K562 (cell line): ENCODE data around the gene IQCM. TPM values are rescaled to one million over a fixed set of nuclear protein-coding genes. Genes with fewer than 3 reads are reported as not detected.

Experiments
- ATAC-seq: fragments of 200-7000 bp; cut with Tn5 transposase; 3 replicates; pipeline ENCODE4 v1.9.1; 2020; ENCODE audit warnings: moderate library complexity
- BruUV-seq: library from RNA; stranded (reverse); fragments of 400-500 nt; replicated peaks from 2 replicates; lab custom pipeline; 2021; lab: Mats Ljungman, UMichigan
- CTCF ChIA-PET: fragments of 300-600 bp; formaldehyde crosslinking; extraction: SDS; loops from one replicate; lab custom pipeline; 2021; ENCODE audit warnings: low intra/inter-chr PET ratio; lab: Yijun Ruan, JAX
- POLR2A ChIA-PET: fragments of 300-600, 350-650 bp; sonication (Branson Sonifier 250); formaldehyde crosslinking; extraction: SDS; loops from one replicate; lab custom pipeline; 2021; ENCODE audit warnings: antibody characterized with exemption, inconsistent platforms; lab: Yijun Ruan, JAX
- DNase-seq, 4 experiments: peaks; one replicate each; pipeline versions ENCODE4 v3.0.0 to v3.0.0-alpha.2; 2011 to 2018; ENCODE audit warnings: low spot score in 3 of 4, mixed read lengths in 3 of 4; ENCODE audit errors: extremely low read depth in 1 of 4
- FAIRE-seq: peaks from 2 replicates; lab custom pipeline; 2011; peaks lifted over from hg19 to GRCh38; lab: Jason Lieb, UNC
- H2AFZ ChIP-seq: 2 replicates; pipeline ENCODE4 v1.6.0; 2011; ENCODE audit warnings: low read depth, low read length, control low read depth, inconsistent platforms
- H3K27ac ChIP-seq: fragments of 200-600 bp; 3 replicates; pipeline ENCODE4 v1.8.0; 2011; ENCODE audit warnings: low read depth, mild to moderate bottlenecking, control low read depth, inconsistent platforms, low read length, moderate library complexity, mixed read lengths; ENCODE audit errors: extremely low read depth
- H3K27me3 ChIP-seq, 2 experiments: fragments of 300-600 bp in 1 of 2; 2 replicates in 1 of 2; 3 replicates in 1 of 2; pipeline versions ENCODE4 v1.6.0 to v1.8.0; 2011; ENCODE audit warnings: inconsistent platforms in 2 of 2, low read length in 2 of 2, mild to moderate bottlenecking in 1 of 2, mixed read lengths in 1 of 2, moderate library complexity in 1 of 2; ENCODE audit not compliant: control insufficient read depth in 2 of 2, insufficient read depth in 2 of 2
- H3K36me3 ChIP-seq: fragments of 300-600 bp; 3 replicates; pipeline ENCODE4 v1.8.0; 2011; ENCODE audit warnings: mild to moderate bottlenecking, low read length, inconsistent platforms; ENCODE audit not compliant: control insufficient read depth, insufficient read depth
- H3K4me1 ChIP-seq, 2 experiments: fragments of 200-600 bp in 1 of 2; replicated peaks in 1 of 2; 2 replicates in 1 of 2; 3 replicates in 1 of 2; pipeline versions ENCODE4 v1.5.1 to v1.8.0; 2011; ENCODE audit warnings: inconsistent platforms in 2 of 2, low read length in 2 of 2, mild to moderate bottlenecking in 1 of 2, mixed read lengths in 1 of 2, moderate library complexity in 1 of 2; ENCODE audit not compliant: control insufficient read depth in 2 of 2, insufficient read depth in 2 of 2
- H3K4me2 ChIP-seq: 2 replicates; pipeline ENCODE4 v1.6.1; 2011; ENCODE audit warnings: low read length, control low read depth, inconsistent platforms, mixed read lengths; ENCODE audit not compliant: insufficient read depth
- H3K4me3 ChIP-seq: fragments of 200-600 bp; sonication (generic), shearing (Covaris generic); 2 replicates; pipeline ENCODE4 v1.5.1; 2016; ENCODE audit warnings: control low read depth, inconsistent platforms
- H3K79me2 ChIP-seq: fragments of 200-600 bp; 3 replicates; pipeline ENCODE4 v1.8.0; 2011; ENCODE audit warnings: low read length, inconsistent platforms; ENCODE audit not compliant: control insufficient read depth, insufficient read depth
- H3K9ac ChIP-seq, 2 experiments: 2 replicates each; pipeline versions ENCODE4 v1.6.0 to v1.6.1; 2011; ENCODE audit warnings: low read depth in 2 of 2, low read length in 2 of 2, control low read depth in 1 of 2, inconsistent platforms in 1 of 2, mild to moderate bottlenecking in 1 of 2, mixed read lengths in 1 of 2; ENCODE audit not compliant: insufficient read depth in 1 of 2
- H3K9me1 ChIP-seq: one replicate; pipeline ENCODE4 v1.6.0; 2011; ENCODE audit warnings: inconsistent platforms, mild to moderate bottlenecking, low read length, moderate library complexity; ENCODE audit not compliant: control insufficient read depth, insufficient read depth
- H3K9me3 ChIP-seq: replicated peaks from 2 replicates; pipeline ENCODE4 v1.5.1; 2011; ENCODE audit warnings: low read depth, low read length, inconsistent platforms; ENCODE audit not compliant: control insufficient read depth, insufficient read depth
- H4K20me1 ChIP-seq: replicated peaks from 2 replicates; pipeline ENCODE4 v1.6.1; 2011; ENCODE audit warnings: low read length, inconsistent platforms, mixed read lengths; ENCODE audit not compliant: control insufficient read depth, insufficient read depth
- BRD9 ChIP-seq: fragments of 450-650 bp; IDR thresholded peaks from 2 replicates; pipeline ENCODE4 v1.6.1; 2018; ENCODE audit warnings: low read depth; ENCODE audit not compliant: partially characterized antibody
- CBX2 ChIP-seq: fragments of 200-600 bp; sonication (generic); IDR thresholded peaks from one replicate; pipeline ENCODE4 v1.6.1; 2012; ENCODE audit warnings: mild to moderate bottlenecking, low read length, inconsistent platforms; ENCODE audit not compliant: insufficient read depth, poor library complexity, severe bottlenecking
- CREB5 ChIP-seq: fragments of 250-450 bp; sonication (Bioruptor Pico); IDR thresholded peaks from 2 replicates; pipeline ENCODE4 v1.5.0; 2020; ENCODE audit warnings: mild to moderate bottlenecking
- FOXJ3 ChIP-seq: sonication (generic); formaldehyde crosslinking; IDR thresholded peaks from 2 replicates; pipeline ENCODE4 v1.4.0; 2020; ENCODE audit warnings: mild to moderate bottlenecking, missing genetic modification reagents
- IRF9 ChIP-seq: fragments of 450-650 bp; IDR thresholded peaks from 2 replicates; pipeline ENCODE4 v1.6.1; 2016; ENCODE audit warnings: missing biosample characterization, missing genetic modification characterization
- POLR2AphosphoS2 ChIP-seq: IDR thresholded peaks from 2 replicates; pipeline ENCODE4 v1.6.1; 2012; ENCODE audit warnings: low read length, improper control_type of control experiment
- TFAM ChIP-seq: fragments of 250-450 bp; sonication (Bioruptor Pico); conservative IDR thresholded peaks from 2 replicates; pipeline ENCODE4 v1.5.0; 2021; ENCODE audit warnings: mild to moderate bottlenecking, moderate library complexity
- ZBTB11 ChIP-seq, 3 experiments: fragments of 200-800 bp in 1 of 3; fragments of 250-450 bp in 1 of 3; fragments of 450-650 bp in 1 of 3; sonication (Bioruptor Pico) in 1 of 3; sonication (Bioruptor generic) in 1 of 3; formaldehyde crosslinking in 1 of 3; IDR thresholded peaks; 2 replicates each; pipeline versions ENCODE4 v1.6.1 to v1.8.0; 2016 to 2022; ENCODE audit warnings: mild to moderate bottlenecking in 2 of 3, missing genetic modification characterization in 2 of 3, missing compliant biosample characterization in 1 of 3, moderate library complexity in 1 of 3
- ZNF57 ChIP-seq: fragments of 450-650 bp; formaldehyde crosslinking; IDR thresholded peaks from 2 replicates; pipeline ENCODE4 v1.4.0; 2020; ENCODE audit warnings: mild to moderate bottlenecking, moderate library complexity
- WGBS: fragments of 100-300 bp; shearing (Covaris generic); methylation state at CpG from one replicate; pipeline ENCODE4 v1.1.6; 2016; ENCODE audit warnings: low coverage, mixed read lengths; ENCODE audit not compliant: insufficient coverage; ENCODE audit errors: missing lambda C conversion rate; 5-methylcytosine and 5-hydroxymethylcytosine counted together
- in situ Hi-C: fragments of 300-500 bp; cut with MboI; formaldehyde crosslinking; loops from 4 replicates; pipeline ENCODE4 v1.15.0; 2018; ENCODE audit warnings: inconsistent platforms, mixed read lengths
- intact Hi-C: fragments of 100-400 bp; cut with micrococcal nuclease; formaldehyde crosslinking; loops from 2 replicates; pipeline ENCODE4 v1.14.2; 2022
- polyA plus RNA-seq, 8 experiments: library from polyadenylated mRNA; depleted of rRNA in 4 of 8; stranded (reverse) in 5 of 8; unstranded in 3 of 8; fragments of >200 nt; fragmentation: Nextera tagmentation in 2 of 8; fragmentation: Illumina TruSeq in 1 of 8; extraction: Ambion mirVana in 2 of 8; extraction: Trizol in 1 of 8; gene quantifications; 2 replicates each; pipeline versions ENCODE4 v1.2.1 to v1.2.3, GENCODE V29; 2011 to 2014; ENCODE audit warnings: inconsistent platforms in 1 of 8, missing spikeins in 1 of 8
- total RNA-seq, 7 experiments: library from RNA; depleted of rRNA in 6 of 7; stranded (reverse); fragments of >200 nt in 6 of 7; fragmentation: Illumina TruSeq in 2 of 7; extraction: Trizol in 2 of 7; gene quantifications; 2 replicates each; pipeline versions ENCODE4 v1.2.1 to v1.2.3, GENCODE V29; 2011 to 2021; ENCODE audit warnings: low replicate concordance in 1 of 7
- TF ChIP-seq, protein P1 (sequence below), 2 experiments: fragments of 450-650 bp in 1 of 2; IDR thresholded peaks; 2 replicates each; pipeline ENCODE4 v1.6.1; 2011 to 2017; ENCODE audit warnings: low read depth in 2 of 2, antibody characterized with exemption in 1 of 2, borderline replicate concordance in 1 of 2, low read length in 1 of 2, mild to moderate bottlenecking in 1 of 2, mixed read lengths in 1 of 2; ENCODE audit not compliant: control insufficient read depth in 1 of 2

IQCM gene
- total and polyA plus RNA-seq, 9 of the 15 experiments (the other 6 are each of a cell fraction or from before 2014, with no cell fraction given), result not detected

GRCh38 chr4:149723065-149723464, 92.6 kb downstream of the IQCM start (continued):
- no peak for TF ChIP-seq ZBTB11 (CRISPR knock-in tag; IDR thresholded peaks at IDR 0.05)
- TF ChIP-seq CBX2, result no peak
- TF ChIP-seq FOXJ3 (CRISPR knock-in tag), result no peak
- no peak for TF ChIP-seq BRD9
- TF ChIP-seq, all 486 proteins: peak for 0

DNA sequence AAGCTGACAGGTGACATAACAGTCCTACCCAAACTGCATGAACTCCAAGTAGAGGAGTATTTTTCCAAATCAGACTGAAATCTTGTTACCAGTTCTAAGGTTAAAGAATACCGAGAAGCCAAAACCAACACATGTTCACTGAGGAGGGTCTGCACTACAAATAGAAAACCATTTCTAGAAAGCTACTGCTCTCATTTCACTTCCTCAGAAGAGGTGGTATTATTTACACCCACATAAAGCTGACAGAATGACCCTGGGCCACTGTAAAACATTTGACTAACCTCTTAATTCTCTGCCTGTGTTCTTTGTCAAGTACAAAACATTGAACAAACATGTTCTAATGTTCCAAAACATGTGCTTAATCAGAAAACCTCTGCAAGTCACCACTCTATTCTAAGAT, 95.8 kb downstream of the IQCM start:
- H3K27ac ChIP-seq, result no peak overlapping the region
- no peaks in the 10 kb centered on the region for H3K79me2 ChIP-seq
- H3K9me1 ChIP-seq, result no peaks in the 10 kb centered on the region
- in situ Hi-C loops (no loop called here), intact Hi-C loops (no loop called here)
- ChIA-PET POLR2A (no interaction called here), CTCF (no interaction called here)
- no peak overlapping the region for H2AFZ ChIP-seq
- H3K9me3 ChIP-seq, result no peaks in the 10 kb centered on the region
- H4K20me1 ChIP-seq, result no peaks in the 10 kb centered on the region
- DNase-seq, result no peak
- WGBS, result 0% methylated on average over 1 of the region's 1 CpG
- ATAC-seq, result no peak
- no peak overlapping the region for H3K4me3 ChIP-seq
- no peaks in the 10 kb centered on the region for H3K36me3 ChIP-seq
- no peak for FAIRE-seq
- no peak overlapping the region for H3K9ac ChIP-seq
- BruUV-seq, result no TSS peak
- no peak overlapping the region for H3K4me2 ChIP-seq
- H3K4me1 ChIP-seq, result no peaks in the 10 kb centered on the region
- H3K27me3 ChIP-seq, result no peaks in the 10 kb centered on the region
- TF ChIP-seq CREB5 (CRISPR knock-in tag) (no peak), IRF9 (tag) (no peak), POLR2AphosphoS2 (no peak), TFAM (CRISPR knock-in tag) (no peak), ZNF57 (CRISPR knock-in tag) (no peak), FOXJ3 (CRISPR knock-in tag) (no peak)
- TF ChIP-seq, protein P1, sequence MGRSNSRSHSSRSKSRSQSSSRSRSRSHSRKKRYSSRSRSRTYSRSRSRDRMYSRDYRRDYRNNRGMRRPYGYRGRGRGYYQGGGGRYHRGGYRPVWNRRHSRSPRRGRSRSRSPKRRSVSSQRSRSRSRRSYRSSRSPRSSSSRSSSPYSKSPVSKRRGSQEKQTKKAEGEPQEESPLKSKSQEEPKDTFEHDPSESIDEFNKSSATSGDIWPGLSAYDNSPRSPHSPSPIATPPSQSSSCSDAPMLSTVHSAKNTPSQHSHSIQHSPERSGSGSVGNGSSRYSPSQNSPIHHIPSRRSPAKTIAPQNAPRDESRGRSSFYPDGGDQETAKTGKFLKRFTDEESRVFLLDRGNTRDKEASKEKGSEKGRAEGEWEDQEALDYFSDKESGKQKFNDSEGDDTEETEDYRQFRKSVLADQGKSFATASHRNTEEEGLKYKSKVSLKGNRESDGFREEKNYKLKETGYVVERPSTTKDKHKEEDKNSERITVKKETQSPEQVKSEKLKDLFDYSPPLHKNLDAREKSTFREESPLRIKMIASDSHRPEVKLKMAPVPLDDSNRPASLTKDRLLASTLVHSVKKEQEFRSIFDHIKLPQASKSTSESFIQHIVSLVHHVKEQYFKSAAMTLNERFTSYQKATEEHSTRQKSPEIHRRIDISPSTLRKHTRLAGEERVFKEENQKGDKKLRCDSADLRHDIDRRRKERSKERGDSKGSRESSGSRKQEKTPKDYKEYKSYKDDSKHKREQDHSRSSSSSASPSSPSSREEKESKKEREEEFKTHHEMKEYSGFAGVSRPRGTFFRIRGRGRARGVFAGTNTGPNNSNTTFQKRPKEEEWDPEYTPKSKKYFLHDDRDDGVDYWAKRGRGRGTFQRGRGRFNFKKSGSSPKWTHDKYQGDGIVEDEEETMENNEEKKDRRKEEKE (IDR thresholded peaks at IDR 0.05; ENCODE audit: borderline replicate concordance in 1 of 2, control insufficient read depth in 1 of 2, low read depth in 2 of 2, low read length in 1 of 2), result no peak
